GM19240 (cell line): ENCODE data around the gene SLC7A6OS.

ENCODE experiments used
- DNase-seq: peaks from one replicate; pipeline ENCODE4 v3.0.0; 2011; ENCODE audit warnings: low spot score; ENCODE audit not compliant: insufficient read length

Gene SLC7A6OS

DNA sequence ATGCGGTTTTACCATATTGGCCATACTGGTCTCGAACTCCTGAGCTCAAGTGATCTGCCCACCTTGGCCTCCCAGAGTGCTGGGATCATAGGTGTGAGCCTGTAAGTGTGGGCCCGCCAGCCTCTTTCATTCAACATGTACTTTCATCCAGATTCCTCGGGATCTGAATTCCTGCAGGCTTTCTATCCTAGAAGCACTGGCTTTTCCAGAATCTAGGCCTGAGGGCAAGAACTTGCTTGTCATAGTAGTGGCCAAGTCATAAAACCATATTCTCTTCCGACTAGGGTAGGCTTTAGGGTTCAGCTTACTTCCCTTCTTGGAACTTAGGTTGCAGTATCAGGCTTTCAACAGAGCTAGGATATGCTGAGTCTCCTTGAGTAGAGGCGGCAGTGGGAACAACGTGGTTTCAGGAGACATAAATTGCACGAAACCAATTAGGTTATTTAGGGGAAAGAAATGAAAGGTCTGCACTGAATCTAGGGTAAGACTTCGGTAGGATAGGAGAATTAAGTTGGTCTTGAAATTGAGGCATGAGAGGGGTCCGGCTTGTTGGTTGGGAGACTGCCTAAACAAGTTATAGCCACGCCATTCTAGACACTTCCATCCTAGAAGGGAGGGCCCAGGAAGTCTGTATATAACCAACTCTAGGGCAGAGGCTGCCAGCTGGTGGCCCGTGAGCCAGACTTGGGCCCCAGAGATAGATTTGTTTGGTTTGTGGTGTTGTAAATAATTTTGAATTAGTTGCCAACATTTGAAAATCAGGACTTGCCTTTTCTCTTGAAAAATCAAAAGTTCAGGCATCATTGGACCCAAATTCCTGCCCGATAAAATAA, 30.8 kb downstream of the SLC7A6OS start:
- DNase-seq, result no peak

DNA sequence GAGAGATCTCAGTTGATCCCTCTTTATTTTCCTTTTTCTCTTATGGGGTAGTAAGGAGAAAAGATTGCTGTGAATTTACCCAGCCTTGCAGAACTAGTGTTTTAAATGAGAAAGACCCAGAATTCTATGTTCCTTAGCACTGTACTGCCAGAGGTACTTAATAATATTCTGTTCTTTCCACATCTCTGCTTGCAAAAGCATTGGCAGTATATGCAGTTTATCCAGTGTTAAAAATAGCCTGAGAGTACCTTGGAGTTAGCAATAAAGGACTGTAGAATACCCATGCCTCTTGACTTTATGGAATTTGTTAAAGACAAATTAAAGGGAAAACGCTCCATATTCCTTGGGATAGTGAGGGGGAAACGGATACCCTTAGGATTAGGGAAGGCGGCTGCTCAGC, 34.5 kb downstream of the SLC7A6OS start:
- DNase-seq, result no peak

DNA sequence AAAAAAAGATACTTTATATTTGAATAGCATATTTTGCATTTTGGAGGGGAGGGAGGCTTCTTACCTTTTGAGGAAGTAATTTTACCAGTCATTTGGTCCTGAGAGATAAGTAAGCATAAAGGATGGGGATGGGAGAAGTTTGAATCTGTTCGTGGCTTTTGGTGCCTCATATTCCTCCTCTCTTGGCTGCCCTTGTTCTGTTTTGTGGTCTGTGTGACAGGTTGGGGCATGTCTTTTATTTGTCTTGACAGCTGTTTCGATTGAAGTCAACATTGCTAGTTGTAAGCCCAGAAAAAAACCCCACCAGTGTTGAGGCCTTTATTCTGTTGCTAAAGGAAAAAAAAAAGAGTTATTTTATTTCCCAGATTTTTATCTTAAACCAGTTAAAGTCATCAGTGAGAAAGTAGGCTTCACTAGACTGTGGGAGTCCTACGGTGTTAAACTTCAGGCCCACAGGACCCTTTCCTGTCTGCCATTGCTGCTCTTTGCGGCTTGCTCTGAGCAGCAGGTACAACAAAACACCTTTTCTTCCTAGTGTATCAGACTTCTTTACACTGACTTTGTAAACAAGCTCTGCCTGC, 35.0 kb downstream of the SLC7A6OS start:
- peak; percentile 61 for DNase-seq

DNA sequence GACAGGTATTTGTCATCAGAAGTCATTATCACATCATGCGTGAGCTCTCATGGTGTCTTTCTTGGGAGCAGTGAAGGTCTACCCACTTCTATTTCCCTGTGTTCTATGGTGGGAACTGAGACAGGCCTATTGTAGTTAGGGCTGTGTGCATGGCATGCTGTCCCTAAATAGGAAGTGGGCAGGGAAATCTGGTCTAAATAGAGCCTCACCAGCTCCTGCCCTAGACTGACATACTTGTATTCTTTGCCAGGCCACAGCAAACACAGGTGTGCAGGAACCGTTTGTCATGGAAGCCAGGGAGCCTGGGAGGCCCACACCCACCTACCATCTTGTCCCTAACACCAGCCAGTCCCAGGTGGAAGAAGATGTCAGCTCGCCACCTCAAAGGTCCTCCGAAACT, 36.3 kb downstream of the SLC7A6OS start:
- no peak for DNase-seq

DNA sequence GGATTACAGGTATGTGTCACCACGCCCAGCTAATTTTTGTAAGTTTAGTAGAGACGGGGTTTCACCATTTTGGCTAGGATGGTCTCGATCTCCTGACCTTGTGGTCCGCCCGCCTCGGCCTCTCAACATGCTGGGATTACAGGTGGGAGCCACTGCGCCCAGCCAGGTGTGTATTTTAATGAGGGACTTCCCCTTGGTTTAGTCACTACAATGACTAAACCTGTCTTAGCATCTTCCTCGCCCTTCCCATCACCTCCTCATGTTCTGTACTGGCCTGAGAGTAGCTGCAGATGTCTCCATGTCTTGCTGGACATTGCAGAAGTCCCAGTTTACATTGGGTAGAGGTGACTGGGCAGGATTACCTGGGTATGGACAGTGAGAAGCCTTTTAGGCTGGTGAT, 36.9 kb downstream of the SLC7A6OS start:
- no peak for DNase-seq

DNA sequence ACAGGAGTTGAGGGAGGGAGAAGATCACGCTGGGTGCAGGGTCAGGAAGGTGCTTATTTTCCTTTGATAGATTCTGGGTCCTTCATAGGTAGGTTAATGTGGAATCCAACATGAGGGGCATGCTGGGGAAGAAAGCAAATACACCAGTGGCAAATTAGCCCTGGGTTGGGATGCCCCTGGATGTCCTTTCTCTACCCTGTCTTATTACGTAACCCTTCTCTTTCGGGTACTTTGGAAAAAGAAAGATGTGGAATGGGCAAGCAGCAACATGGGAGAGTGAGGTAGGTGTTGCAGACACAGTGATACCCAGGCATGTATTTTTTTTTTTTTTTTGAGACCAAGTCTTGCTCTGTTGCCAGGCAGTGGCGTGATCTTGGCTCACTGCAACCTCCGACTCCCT, 37.3 kb downstream of the SLC7A6OS start:
- no peak for DNase-seq

DNA sequence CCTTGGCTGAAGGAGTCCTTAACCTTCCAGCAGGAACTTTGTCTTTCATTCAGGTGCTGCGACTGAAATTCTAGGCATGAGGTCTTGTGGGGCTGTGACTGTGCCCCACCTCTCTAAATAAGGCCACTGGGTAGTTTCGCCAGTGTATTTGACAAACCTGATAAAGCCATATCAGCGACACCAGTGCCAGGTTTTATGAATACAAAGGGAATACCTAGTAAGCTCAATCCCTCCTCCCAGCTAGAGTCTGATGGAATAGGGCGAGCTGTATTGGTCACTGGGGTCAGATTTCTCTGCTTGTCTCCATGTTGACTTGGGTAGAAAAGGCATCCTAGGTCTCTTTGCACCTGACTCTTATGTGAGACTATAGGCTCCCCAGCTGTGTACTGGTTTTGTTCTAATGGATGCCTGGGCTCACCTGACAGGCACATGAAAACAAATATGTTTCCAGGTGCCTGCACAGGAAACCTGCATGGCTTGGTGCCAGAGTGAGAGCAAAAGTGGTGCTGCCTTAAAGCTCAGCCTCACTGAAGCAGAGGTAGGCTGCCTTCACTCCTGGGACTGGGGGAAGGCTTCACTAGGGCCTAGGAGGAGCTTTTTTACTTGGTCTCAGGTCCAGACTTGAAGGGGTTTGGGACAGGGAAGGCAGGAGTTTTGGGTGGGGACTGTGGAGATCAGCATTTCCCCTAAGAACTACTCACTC, 38.1 kb downstream of the SLC7A6OS start:
- no peak for DNase-seq

DNA sequence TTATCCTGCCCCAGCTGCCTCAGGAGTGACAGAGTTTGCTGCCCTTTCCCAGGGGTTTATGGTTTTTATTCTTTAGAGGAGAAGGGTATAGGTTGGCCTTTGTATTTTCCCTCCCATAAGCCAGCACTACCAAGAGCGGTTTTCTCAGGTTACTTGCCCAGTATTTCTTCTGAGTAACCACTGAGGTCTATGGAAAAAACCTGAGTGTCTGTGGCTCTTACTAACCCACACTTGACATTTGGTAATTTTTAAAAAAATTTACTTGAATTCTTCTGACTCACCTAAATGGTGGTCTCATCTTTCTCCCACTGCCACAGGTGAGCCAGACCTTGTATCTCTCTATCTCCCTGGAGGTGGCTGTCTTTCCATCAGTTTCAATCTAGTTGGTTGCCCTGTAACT, 40.4 kb downstream of the SLC7A6OS start:
- DNase-seq, result no peak

DNA sequence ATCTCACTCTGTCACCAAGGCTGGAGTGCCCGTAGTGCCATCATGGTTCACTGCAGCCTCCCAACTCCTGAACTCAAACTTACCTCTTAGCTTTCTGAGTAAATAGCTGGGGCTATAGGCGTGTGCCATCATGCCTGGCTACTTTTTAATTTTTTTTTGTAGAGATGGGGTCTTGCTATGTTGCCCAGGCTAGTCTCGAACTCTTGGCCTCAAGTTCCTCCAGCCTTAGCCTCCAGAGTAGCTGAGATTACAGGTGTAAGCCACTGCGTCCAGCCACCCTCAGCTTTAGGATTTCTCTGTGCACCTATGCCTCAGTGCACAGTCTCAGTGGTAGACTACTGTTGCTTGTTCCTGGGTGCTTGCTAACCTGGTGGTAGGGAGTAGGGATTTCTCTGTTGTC, 41.0 kb downstream of the SLC7A6OS start:
- no peak for DNase-seq

DNA sequence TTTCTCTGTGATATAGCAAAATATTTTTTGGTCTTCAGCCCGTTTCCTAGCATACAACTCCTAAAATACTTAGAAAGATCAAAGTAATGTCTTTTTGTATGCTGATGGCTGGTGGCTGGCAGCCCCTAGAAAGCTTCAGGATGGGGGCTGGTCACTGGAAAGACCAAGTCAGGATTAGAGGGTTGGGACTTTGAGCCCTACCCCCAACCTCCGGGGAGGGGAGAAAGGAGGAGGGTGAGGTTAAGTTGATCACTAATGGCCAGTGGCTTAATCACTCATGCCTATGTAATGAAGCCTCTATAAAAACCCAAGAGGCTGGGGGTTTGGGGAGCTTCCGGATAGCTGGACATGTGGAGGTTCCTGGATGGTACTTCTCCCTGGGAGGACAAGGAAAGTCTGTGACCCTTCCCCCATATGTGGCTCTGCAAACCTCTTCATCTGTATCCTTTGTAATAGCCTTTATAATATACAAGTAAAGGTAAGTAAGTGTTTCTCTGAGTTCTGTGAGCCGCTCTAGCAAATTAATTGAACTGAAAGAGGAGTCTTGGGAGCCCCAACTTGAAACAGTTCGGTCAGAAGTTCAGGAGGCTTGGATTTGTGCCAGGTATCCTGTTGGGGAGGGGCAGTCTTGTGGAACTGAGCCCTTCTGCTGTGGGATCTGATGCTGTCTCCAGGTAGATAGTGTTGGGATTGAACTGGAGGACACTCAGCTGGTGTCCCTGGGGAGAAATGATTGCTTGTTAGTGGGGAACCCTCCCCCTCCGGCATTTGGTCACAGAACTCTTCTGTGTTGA, 42.9 kb downstream of the SLC7A6OS start:
- DNase-seq, result no peak

DNA sequence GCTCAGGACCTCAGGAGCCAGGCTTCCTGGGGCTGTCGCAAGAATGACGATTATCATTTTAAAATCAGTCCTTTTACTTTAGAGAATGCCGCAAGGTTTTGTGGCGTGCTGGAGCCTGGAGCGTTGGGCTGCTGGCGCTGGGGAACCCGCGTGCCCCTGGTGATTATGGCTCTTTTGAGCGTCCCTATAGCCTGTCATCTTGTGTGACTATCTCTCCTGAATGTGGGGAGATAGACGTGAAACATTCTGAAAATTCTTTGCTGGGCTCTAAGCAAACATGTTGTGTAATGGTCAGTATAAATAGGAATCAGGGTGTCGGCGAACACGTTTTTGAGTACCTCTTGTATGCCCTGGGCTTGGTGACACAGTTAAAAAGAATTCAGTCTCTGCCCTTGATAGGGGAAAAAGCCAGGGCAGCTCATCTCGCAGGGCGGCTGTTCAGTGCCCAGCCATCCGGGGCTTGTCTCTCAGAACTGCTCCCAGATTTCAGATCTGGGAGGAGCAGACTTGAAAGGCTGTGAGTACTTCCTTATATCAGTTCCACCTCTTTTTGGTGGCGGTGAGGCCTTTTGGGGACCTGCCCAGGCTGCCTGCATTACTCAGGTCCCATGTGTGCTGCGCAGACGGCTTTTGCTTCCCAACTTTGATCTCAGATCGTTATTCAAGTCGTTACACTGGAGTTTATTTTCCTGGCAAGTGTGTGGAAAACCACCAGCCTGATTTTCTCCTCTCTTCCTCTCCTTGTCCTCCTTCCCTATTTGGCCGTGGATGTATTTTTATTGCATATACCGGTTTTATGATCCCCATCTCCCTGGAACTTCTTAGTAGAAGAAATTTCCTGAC, 45.4 kb downstream of the SLC7A6OS start:
- no peak for DNase-seq

DNA sequence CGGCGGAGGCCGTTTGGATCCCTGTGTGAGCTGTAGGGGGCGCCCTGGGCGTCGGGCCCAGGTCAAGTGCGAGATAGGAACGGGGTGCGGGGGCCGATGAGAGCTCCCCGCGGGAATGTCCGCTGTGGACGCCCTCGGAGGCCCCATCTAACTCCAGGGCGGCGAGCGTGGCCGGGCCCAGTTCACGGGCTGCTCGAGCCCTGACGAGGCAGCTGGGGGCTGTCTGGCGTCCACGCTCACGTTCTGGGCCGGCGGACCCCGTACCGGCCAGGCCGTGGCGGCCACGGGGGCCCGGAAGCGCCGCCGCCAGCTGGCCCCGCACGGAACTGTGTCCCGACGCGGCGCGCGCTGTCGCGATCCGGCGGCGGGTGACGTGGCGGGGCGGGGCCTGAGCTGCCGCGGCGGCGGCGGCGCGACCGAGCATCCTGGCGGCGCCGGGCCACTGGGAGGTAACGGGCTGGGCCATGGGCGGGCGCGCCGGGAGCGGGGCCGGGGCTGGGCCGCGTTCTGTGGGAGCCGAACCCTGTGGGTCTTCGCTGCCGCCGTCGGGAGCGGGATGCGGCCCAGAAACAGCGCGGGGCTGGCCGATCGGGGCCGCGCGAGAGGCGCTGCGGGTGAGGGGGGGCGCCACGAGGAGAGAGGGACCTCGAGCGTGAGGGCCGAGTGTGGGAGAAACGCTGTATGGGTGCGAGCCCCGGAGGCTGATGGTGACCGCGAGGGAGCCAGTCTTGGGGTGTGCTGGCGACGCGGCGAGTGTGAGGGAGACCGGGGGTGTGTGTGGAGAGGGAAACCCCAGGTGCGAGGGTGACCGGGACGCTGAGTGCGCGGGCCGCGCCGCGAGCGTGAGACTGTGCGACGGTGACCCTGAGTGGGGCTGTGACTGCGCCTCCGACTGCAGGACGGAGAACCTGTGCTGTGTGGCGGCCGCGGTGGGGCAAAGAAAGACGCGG, 46.3 kb downstream of the SLC7A6OS start, which contains the start of gene SLC7A6:
Gene SLC7A6, plus strand, starts transcription at position 399 of the 950 bp plus-strand sequence. CDS start 10,201 bp downstream, outside the sequence.
- DNase-seq, result peak; percentile 87

DNA sequence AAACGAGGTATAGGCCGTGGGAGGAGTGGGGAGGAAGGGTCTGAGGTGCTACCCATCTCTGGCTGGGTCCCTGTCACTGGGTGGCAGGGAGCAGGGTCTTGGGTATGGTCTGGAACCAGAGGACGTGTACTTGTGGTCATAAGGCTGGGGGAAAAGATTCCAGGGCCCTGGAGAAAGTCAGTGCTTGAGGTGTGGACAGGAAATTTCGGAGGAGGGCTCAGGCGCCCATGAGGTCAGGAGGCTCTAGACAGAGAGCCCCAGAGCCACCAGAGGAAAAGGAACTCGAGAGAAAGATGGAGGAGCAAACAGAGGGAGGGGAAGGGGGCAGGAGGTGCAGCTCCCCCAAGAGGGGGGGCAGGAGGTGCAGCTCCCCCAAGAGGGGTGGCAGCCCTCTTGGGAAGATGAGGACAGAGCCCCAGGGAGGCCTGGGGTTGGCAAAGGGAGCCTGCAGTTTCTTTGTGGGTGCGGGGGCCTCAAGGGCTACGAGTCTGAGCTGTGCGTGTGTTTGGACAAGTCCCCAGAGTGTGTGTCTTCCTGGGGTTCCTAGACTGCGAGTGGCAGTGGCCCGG, 47.1 kb downstream of the SLC7A6OS start:
- no peak for DNase-seq

DNA sequence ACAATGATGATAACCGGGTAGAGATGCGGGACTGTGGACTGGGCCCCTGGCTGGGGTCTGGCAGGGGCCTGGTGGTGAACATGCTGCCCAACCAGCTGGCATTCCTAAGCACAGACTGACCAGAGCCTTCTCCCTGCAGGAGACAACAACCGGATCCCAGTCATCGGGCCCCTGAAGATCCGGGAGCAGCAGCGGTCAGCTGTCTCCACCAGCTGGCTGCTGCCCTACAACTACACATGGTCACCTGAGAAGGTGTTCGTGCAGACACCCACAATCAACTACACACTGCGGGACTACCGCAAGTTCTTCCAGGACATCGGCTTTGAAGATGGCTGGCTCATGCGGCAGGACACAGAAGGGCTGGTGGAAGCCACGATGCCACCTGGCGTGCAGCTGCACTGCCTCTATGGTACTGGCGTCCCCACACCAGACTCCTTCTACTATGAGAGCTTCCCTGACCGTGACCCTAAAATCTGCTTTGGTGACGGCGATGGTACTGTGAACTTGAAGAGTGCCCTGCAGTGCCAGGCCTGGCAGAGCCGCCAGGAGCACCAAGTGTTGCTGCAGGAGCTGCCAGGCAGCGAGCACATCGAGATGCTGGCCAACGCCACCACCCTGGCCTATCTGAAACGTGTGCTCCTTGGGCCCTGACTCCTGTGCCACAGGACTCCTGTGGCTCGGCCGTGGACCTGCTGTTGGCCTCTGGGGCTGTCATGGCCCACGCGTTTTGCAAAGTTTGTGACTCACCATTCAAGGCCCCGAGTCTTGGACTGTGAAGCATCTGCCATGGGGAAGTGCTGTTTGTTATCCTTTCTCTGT, 51.5 kb downstream of the SLC7A6OS start:
- DNase-seq, result no peak

DNA sequence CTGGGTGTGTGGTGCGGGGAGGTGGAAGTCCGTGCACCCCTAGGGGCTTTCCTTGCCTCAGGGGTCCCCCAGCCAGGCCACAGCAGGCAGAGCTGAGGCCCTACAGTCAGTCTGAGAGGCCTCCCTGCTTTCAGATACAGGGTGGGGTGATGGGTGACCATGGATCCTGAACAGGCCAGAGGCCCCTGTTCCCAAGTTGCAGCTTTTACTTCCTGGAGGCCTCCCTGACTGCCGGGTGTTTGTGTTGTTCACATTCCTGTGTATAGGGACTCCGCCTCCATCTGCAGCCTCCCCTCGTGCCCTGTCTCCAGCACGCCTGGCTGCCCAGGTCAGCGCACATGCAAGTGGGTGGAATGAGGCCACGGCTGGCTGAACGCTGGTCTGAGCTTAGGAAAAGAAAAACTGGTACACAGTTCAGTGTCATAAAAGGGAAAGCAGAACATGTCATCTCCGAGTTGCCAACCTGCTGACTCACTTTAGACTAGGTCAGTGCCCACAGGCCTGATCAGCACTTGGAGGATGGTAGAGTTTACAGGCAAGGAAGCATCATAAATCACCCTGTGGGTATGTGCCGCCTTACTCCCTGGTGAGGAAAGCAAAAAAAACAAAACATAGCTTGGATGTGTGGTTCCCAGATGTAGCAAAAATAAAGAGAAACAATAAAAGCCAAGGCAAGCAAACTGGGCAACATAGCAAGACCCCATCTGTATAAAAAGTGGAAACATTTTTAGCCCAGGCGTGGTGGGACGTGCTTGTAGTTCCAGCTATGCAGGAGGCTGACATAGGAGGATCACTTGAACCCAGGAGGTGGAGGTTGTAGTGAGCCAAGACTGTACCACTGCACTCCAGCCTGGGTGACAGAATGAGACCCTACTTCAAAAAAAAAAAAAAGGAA, 52.6 kb downstream of the SLC7A6OS start:
- DNase-seq, result no peak

DNA sequence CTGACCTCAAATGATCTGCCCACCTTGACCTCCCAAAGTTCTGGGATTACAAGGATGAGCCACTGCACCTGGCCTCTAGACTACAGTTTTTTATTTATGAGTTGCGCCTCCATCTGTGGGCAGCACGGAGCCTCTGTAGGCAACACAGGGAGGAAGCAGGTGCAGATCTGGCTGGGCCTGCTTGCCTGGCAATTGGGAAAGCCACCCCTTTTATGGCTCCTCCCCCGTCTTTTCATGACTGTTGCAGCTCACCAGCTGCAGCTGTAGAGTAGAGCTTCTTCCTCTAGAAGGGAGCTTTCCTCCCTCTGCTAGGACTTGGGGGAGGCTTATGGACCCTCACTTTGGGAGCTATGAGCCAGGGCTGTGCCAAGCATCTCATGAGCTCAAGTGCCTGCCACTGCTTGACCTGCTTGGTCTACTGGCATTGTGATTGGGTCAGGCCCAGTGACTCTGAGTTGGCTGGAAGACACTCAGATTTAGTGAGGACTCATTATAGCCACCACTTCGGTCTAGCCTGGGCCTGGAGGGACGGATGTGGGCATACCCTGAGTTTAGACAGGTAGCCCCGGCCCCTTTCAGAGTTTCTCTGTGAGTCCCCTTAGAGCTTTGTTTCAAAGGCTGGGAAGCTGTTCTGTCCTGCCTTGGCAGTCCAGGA, 53.4 kb downstream of the SLC7A6OS start:
- peak; percentile 72 for DNase-seq

DNA sequence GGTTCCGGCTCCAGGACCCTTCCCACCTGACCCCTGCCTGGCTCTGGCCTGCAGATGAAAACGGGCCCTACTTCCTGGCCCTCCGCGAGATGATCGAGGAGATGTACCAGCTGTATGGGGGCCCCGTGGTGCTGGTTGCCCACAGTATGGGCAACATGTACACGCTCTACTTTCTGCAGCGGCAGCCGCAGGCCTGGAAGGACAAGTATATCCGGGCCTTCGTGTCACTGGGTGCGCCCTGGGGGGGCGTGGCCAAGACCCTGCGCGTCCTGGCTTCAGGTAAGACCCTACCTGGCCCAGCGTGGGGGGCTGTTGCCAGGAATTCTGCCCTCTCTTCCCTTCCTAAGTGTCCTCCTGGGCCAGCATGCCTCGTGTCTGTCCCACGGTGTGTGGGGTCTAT, 55.0 kb downstream of the SLC7A6OS start:
- DNase-seq, result no peak
